RWPE2 (cell line): ENCODE data around the gene PAXX.

ENCODE experiments used
- ATAC-seq: fragments of 200-7000 bp; cut with Tn5 transposase; 3 replicates; pipeline ENCODE4 v1.9.1; 2021; ENCODE audit warnings: low read depth
- DNase-seq: peaks from one replicate; pipeline ENCODE4 v3.0.0-alpha.2; 2020; ENCODE audit warnings: low spot score
- H3K27ac ChIP-seq: fragments of 450-650 bp; 2 replicates; pipeline ENCODE4 v1.5.1; 2017; ENCODE audit warnings: mild to moderate bottlenecking; ENCODE audit not compliant: poor library complexity, severe bottlenecking
- H3K27me3 ChIP-seq: fragments of 250-450 bp; sonication (Bioruptor Pico); 2 replicates; pipeline ENCODE4 v1.5.1; 2021; ENCODE audit warnings: mild to moderate bottlenecking, moderate library complexity; ENCODE audit not compliant: insufficient read depth, poor library complexity, severe bottlenecking
- H3K36me3 ChIP-seq: fragments of 250-450 bp; sonication (Bioruptor Pico); 2 replicates; pipeline ENCODE4 v1.5.1; 2020; ENCODE audit warnings: low read depth, mild to moderate bottlenecking, moderate library complexity
- H3K4me1 ChIP-seq: fragments of 250-450 bp; sonication (Bioruptor Pico); 2 replicates; pipeline ENCODE4 v1.5.1; 2021; ENCODE audit warnings: mild to moderate bottlenecking, moderate library complexity; ENCODE audit not compliant: insufficient read depth, poor library complexity, severe bottlenecking
- H3K4me3 ChIP-seq: fragments of 250-450 bp; sonication (Bioruptor Pico); 2 replicates; pipeline ENCODE4 v1.5.1; 2021; ENCODE audit warnings: mild to moderate bottlenecking, moderate library complexity; ENCODE audit not compliant: severe bottlenecking
- H3K9me3 ChIP-seq: fragments of 250-450 bp; sonication (Bioruptor Pico); 2 replicates; pipeline ENCODE4 v1.5.1; 2021; ENCODE audit warnings: mild to moderate bottlenecking, moderate library complexity; ENCODE audit not compliant: severe bottlenecking
- CTCF ChIP-seq: fragments of 450-650 bp; IDR thresholded peaks from one replicate; pipeline ENCODE4 v1.5.1; 2017; ENCODE audit warnings: mild to moderate bottlenecking, moderate library complexity; ENCODE audit not compliant: poor library complexity, severe bottlenecking

Gene PAXX

GRCh38 chr9:136947955-136948510 lies 44.2 kb upstream of the PAXX start:
- Histone ChIP-seq H3K9me3 (no peaks in the 10 kb centered on the region), H3K27me3 (no peaks in the 10 kb centered on the region), H3K27ac (peak overlapping the region; percentile 58), H3K36me3 (no peaks in the 10 kb centered on the region; the same call in 1 of the 2 replicates), H3K4me3 (no peak overlapping the region), H3K4me1 (peaks cover 9% of the 10 kb centered on the region)
- peak; percentile 68 for TF ChIP-seq CTCF
- DNase-seq: peak; percentile 60
- no peak for ATAC-seq

GRCh38 chr9:136949239-136949816 lies 42.9 kb upstream of the PAXX start:
- H3K36me3 ChIP-seq: no peaks in the 10 kb centered on the region
- H3K27me3 ChIP-seq: no peaks in the 10 kb centered on the region
- H3K4me3 ChIP-seq: peak overlapping the region; percentile 51
- TF ChIP-seq CTCF: no peak
- ATAC-seq (peak; percentile 10), DNase-seq (peak; percentile 51)
- H3K4me1 ChIP-seq: peaks cover 9% of the 10 kb centered on the region
- no peaks in the 10 kb centered on the region for H3K9me3 ChIP-seq
- H3K27ac ChIP-seq: peak overlapping the region; percentile 58

GRCh38 chr9:136949817-136950655 lies 42.2 kb upstream of the PAXX start:
- no peaks in the 10 kb centered on the region for H3K36me3 ChIP-seq
- peaks cover 6% of the 10 kb centered on the region for H3K4me1 ChIP-seq
- peak overlapping the region; percentile 58 for H3K27ac ChIP-seq
- peak overlapping the region; percentile 51 for H3K4me3 ChIP-seq
- TF ChIP-seq CTCF: peak; percentile 20
- H3K27me3 ChIP-seq: no peaks in the 10 kb centered on the region
- H3K9me3 ChIP-seq: no peaks in the 10 kb centered on the region
- peak; percentile 94 for DNase-seq
- peak; percentile 86 for ATAC-seq

GRCh38 chr9:136950656-136951276 lies 41.5 kb upstream of the PAXX start:
- H3K36me3 ChIP-seq: no peaks in the 10 kb centered on the region
- H3K27ac ChIP-seq: peak overlapping the region; percentile 58
- H3K4me1 ChIP-seq: peaks cover 6% of the 10 kb centered on the region
- no peaks in the 10 kb centered on the region for H3K27me3 ChIP-seq
- H3K9me3 ChIP-seq: no peaks in the 10 kb centered on the region
- H3K4me3 ChIP-seq: peak overlapping the region; percentile 51
- no peak for TF ChIP-seq CTCF
- ATAC-seq (no peak), DNase-seq (no peak)
